HG03378 (cell line): Measurements from ENCODE around the gene ESRRB.
"Not testable (repeated sequence)": the region's sequence is repeated elsewhere in the genome, so short reads cannot be mapped to it uniquely, and the experiment has no call there.

ENCODE experiments used
- ATAC-seq: cut with Tn5 transposase; IDR thresholded peaks from one replicate; pipeline ENCODE4 v1.9.1; 2021; ENCODE audit warnings: mild to moderate bottlenecking, moderate library complexity; ENCODE audit not compliant: unreplicated experiment

Gene ESRRB

GRCh38 chr14:76536636-76537035 is 160.7 kb downstream of the ESRRB start:
- ATAC-seq = not testable (repeated sequence)

- ATAC-seq = no peak
Measured at GRCh38 chr14:76537906-76538647, 162.1 kb downstream of the ESRRB start.

DNA sequence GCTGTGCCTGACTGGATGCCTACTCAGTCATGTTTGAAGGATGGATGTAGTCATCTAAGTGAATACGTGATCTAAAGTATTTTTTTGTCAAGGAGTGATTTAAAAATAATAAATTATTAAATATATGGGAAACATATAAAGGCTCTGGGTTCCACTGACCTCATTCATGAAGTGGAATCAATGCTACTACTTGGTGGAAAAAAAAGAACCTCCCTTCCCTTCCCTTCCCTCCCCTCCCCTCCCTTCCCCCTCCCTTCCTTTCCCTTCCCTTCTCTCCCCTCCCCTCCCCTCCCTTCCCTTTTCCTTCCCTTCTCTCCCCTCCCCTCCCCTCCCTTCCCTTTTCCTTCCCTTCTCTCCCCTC is 162.7 kb downstream of the ESRRB start:
- no peak for ATAC-seq

DNA sequence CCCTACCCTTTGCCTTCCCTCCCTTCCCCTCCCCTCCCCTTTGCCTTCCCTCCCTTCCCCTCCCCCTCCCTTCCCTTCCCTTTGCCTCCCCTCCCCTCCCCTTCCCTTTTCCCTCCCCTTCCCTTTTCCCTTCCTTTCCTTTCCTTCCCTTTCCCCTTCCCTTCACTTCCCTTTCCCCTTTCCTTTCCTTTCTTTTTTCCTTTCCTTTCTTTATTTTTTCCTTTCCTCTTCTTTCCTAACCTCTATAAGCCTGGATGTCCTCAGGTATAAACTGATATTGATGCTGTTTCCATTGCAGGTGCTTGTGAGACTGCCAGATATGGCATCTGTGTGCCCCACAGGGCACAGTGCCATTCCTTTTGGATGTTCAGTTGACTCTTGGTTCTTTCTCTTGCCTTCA is 163.2 kb downstream of the ESRRB start:
- no peak for ATAC-seq

- ATAC-seq = no peak
Measured at GRCh38 chr14:76541594-76542219, 165.8 kb downstream of the ESRRB start.

DNA sequence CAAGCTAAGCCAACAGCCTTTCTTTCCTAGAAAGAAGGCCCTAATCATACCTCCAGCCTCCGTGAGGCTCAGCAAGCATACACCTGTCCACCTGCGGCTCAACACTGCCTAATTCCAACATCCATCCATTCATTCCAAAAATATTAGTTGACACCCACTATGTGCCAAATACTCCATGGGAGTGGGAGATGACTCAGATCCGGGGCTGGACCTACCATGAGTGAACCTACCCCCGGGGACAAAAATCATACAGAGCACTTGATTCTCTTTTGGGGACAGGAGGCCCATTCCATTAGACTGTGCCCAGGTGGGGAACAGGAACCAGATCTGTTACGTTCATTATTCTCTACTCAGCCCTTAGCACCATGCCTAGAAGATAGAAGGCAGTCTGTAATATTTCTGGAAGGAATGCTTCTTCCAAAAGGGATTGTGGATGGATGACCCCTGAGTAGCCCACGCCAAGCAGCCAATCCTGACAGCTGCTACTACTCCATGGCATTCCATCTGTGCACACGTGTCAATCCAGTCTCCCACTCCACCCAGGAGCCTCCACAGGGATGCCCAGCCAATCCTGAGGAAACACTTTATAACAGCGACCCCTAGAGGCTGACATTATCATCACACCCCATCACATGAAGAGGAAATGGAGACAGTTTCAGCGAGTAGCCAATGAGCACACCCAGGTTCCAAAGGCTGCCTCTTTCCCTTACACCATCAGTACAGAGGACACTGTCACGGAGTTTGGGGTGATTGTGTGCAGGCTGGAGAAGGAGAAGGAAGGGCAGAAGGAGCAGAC is 170.7 kb downstream of the ESRRB start:
- ATAC-seq = no peak

DNA sequence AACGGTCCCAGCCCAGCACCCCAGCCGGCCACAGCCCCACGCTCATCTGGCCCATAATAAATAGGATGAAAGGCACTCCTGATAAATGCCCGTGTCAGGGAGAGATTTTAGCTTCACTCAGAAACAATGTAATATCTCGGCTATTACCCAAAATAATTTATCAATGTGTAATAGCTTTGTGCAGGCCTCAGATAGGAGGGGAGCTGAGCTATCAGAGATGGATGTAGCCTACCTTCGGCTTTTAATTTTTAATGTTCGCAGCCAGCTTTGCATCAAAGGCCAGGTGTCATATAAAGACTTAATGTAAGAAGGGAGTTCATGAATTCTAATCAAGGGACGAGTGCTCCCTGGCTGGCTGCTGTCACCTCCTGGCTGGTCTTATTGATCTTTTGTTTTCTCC is 171.9 kb downstream of the ESRRB start:
- ATAC-seq = no peak

DNA sequence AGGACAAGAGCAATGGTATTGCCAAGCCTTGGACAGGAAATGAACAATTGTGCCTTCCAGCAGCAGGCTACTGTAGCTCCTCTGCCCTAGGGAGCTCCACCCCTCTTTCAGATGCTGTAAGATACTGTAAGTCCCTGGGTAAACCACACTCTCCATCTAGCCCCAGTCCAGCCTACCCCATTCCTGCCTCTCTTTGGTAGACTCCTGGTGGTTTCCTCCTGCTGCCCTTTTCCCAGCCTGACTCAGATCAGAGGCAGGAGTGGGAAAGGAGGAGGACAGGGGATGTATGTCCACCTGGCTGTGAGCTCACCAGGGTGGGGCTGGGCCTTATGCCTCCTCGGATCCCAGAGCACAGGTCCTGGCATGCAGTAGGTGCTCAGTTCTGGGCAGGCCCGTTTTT is 174.6 kb downstream of the ESRRB start:
- no peak for ATAC-seq

- ATAC-seq = no peak
Measured at GRCh38 chr14:76551116-76551515, 175.2 kb downstream of the ESRRB start.
